ENCODE data around the gene FXR1.

The FXR1 gene

DNA sequence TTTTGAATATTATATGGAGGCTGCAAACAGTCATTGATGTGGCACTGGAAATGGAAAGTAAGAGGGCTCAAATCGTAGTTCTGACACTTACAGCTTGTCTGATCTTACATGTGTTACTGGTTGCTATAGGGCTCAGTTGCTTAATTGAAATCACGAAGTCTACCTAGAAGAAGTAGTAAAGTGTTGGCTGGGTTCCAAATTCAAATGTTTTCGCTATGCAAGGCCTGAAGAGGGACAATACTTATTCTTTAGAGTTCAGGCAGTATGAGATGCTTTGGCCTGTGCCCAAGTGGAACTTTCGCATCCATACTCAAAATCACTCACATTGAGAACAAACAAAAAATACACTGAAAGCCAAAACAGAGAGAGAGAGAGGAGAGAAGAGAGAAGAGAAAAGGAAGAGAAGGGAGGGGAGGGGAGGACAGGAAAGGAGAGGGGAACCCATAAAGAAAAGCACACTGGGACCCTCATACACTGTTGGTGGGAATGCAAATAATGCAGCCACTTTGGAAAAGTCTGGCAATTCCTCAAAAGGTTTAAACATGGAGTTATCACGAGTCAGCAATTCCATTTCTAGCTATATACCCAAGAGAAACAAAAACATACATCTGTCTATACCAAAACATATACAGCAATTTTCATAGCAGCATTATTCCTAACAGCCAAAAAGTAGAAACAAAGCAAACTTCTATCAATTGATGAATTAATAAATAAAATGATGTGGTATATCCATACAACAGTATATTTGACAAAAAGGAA is 2.9 kb upstream of the FXR1 start:
- H3K9me3 ChIP-seq (ENCODE audit: control insufficient read depth, insufficient read depth, low read depth, low read length), result peaks cover 7% of the 10 kb centered on the region; the same call in 1 of the 2 replicates
- peaks cover 11% of the 10 kb centered on the region; the same call in 1 of the 2 replicates for H3K4me1 ChIP-seq (ENCODE audit: control insufficient read depth, insufficient read depth, low read length)
- H3K27ac ChIP-seq (ENCODE audit: low read depth, low read length), result no peak overlapping the region
- H3K4me3 ChIP-seq (ENCODE audit: low read depth, low read length), result no peak overlapping the region
- no peak overlapping the region for H3K9ac ChIP-seq (ENCODE audit: low read length)
- H3K36me3 ChIP-seq (ENCODE audit: control insufficient read depth, insufficient read depth, low read length), result peaks cover under 1% of the 10 kb centered on the region
- no peaks in the 10 kb centered on the region for H3K27me3 ChIP-seq (ENCODE audit: control insufficient read depth, insufficient read depth, low read length)

DNA sequence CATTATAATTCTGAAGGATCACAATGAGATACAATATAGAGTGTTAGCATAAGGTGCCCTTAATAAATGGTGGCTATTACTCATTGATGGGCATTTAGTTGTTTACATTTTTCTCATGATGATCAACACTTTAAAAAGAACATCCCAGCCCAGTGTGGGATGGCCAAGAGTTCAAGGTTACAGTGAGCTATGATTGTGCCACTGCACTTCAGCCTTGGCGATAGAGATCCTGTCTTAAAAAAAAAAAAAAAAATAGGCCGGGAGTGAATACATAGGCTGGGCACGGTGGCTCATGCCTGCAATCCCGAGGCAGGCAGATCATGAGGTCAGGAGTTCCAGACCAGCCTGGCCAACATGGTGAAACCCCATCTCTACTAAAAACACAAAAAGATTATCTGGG is 1.6 kb upstream of the FXR1 start:
- Histone ChIP-seq H3K4me3 (ENCODE audit: low read depth, low read length) (no peak overlapping the region), H3K9ac (ENCODE audit: low read length) (no peak overlapping the region), H3K9me3 (ENCODE audit: control insufficient read depth, insufficient read depth, low read depth, low read length) (peaks cover 2% of the 10 kb centered on the region; the same call in 1 of the 2 replicates), H3K27ac (ENCODE audit: low read depth, low read length) (no peak overlapping the region), H3K36me3 (ENCODE audit: control insufficient read depth, insufficient read depth, low read length) (peaks cover 13% of the 10 kb centered on the region), H3K4me1 (ENCODE audit: control insufficient read depth, insufficient read depth, low read length) (peaks cover 16% of the 10 kb centered on the region; the same call in 1 of the 2 replicates), H3K27me3 (ENCODE audit: control insufficient read depth, insufficient read depth, low read length) (no peaks in the 10 kb centered on the region)

DNA sequence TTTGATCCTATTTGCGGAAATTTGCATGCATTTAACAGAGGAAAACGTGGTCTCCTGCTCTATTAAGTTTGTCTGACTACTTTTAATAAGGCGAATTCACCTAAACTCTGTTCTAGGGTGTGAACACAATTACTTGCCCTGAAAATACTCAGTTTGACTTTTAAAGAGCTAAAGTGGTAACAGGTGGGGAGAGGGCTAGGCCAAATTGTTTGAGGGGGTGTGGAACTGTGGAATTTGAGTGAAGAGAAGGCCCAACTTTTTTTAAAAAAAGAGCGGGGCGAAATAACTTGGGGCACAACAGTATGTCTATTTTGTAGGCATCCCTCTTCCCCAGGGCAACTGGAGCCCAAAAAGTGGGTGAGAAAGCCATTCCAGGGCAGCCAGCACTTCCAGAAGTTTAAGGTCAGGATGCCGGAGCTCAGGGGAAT is 580 bp upstream of the FXR1 start:
- Histone ChIP-seq H3K9ac (ENCODE audit: low read length) (peak overlapping the region; percentile 99), H3K4me1 (ENCODE audit: control insufficient read depth, insufficient read depth, low read length) (peaks cover 16% of the 10 kb centered on the region; the same call in 1 of the 2 replicates), H3K36me3 (ENCODE audit: control insufficient read depth, insufficient read depth, low read length) (peaks cover 24% of the 10 kb centered on the region), H3K27me3 (ENCODE audit: control insufficient read depth, insufficient read depth, low read length) (no peaks in the 10 kb centered on the region), H3K27ac (ENCODE audit: low read depth, low read length) (peak overlapping the region; percentile 75; the same call in 1 of the 2 replicates), H3K4me3 (ENCODE audit: low read depth, low read length) (peak overlapping the region; percentile 100), H3K9me3 (ENCODE audit: control insufficient read depth, insufficient read depth, low read depth, low read length) (no peaks in the 10 kb centered on the region)

DNA sequence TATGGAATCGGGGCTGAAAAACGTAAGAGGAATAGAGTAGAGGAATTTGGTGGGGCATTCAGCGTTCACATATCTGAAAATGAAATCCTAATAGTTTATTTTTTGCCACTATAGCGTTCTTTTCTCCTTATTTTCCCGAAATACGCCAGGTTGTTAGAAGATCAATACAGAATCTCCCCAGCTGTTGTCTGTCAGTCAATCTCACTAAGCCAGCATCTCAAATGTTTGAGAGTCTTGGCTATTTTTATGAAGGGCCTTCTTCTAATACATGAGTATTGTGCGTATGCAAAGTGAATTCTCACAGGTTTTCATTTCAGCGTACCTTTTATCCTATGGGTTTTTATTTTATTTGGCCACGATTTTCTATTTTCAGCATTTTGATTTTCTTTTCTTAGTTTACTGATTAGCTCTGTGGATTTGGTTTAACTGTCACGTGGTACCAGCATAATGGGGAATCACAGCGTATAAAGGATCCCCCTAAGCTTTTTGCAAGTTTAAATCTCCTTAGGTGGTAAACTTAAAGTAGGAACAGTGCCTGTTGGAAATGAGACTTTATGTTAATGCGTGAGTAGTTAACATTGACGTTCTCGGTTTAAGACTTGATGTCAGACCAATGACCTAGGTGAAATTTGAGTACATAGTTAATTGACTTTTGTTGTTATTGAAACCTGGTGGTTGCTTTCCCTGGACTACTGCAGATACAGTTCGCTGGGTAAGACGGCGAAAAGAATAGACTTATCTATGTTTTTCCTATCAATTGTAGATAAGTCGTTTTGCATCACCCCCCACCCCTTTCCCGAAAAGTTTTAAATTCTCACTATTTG is 1.3 kb downstream of the FXR1 start:
- Histone ChIP-seq H3K9me3 (ENCODE audit: control insufficient read depth, insufficient read depth, low read depth, low read length) (no peaks in the 10 kb centered on the region), H3K4me3 (ENCODE audit: low read depth, low read length) (peak overlapping the region; percentile 100), H3K27ac (ENCODE audit: low read depth, low read length) (peak overlapping the region; percentile 98), H3K27me3 (ENCODE audit: control insufficient read depth, insufficient read depth, low read length) (no peaks in the 10 kb centered on the region), H3K4me1 (ENCODE audit: control insufficient read depth, insufficient read depth, low read length) (peaks cover 16% of the 10 kb centered on the region; the same call in 1 of the 2 replicates), H3K9ac (ENCODE audit: low read length) (peak overlapping the region; percentile 99), H3K36me3 (ENCODE audit: control insufficient read depth, insufficient read depth, low read length) (peaks cover 35% of the 10 kb centered on the region)

DNA sequence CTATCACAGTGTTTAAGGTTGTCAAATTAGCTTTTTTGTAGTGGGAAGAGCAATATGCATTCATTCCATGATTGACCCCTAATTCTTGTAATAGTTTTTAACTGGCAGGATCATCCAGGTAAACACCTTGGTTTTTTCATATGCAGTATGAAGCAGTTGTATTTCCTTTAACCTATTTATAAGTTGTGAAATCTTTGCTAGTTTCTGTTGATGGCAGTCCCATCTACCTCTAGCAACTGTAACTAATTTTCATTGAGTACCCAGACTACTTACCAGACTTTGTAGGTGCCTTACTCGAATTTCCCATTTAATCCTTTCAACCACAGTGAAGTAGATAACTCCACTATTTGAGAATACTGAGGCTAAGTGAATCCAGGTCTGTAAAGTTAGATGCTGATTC is 6.1 kb downstream of the FXR1 start:
- Histone ChIP-seq H3K27ac (ENCODE audit: low read depth, low read length) (no peak overlapping the region), H3K9ac (ENCODE audit: low read length) (no peak overlapping the region), H3K4me1 (ENCODE audit: control insufficient read depth, insufficient read depth, low read length) (peaks cover 15% of the 10 kb centered on the region)

DNA sequence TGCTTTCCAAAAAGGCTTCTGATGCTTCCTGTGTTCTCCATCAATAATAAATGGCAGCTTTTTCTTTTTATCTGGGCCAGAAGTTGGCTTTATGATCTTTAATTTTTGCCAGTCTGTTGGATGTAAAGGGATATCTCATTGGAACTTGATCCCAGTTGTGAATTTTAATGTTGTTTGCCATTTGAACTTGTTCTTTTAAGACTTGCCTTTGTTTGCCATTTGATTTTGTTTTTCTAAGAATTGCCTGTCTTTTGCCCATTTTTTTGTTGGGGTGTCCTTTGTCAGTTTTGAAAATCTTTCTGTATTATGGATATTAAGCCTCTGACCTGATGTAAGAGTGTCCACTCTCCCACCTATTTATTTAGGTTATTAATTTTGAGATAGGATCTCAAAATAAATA is 9.8 kb downstream of the FXR1 start:
- H3K9me3 ChIP-seq (ENCODE audit: control insufficient read depth, insufficient read depth, low read depth, low read length), result peaks cover 3% of the 10 kb centered on the region; the same call in 1 of the 2 replicates
- peaks cover 27% of the 10 kb centered on the region for H3K36me3 ChIP-seq (ENCODE audit: control insufficient read depth, insufficient read depth, low read length)
- H3K9ac ChIP-seq (ENCODE audit: low read length), result no peak overlapping the region
- H3K27ac ChIP-seq (ENCODE audit: low read depth, low read length), result no peak overlapping the region
- H3K4me3 ChIP-seq (ENCODE audit: low read depth, low read length), result no peak overlapping the region
- peaks cover 4% of the 10 kb centered on the region for H3K4me1 ChIP-seq (ENCODE audit: control insufficient read depth, insufficient read depth, low read length)
- H3K27me3 ChIP-seq (ENCODE audit: control insufficient read depth, insufficient read depth, low read length), result no peaks in the 10 kb centered on the region

More for the DNA sequence above, 6.1 kb downstream of the FXR1 start:
- no peaks in the 10 kb centered on the region for H3K27me3 ChIP-seq (ENCODE audit: control insufficient read depth, insufficient read depth, low read length)
- peaks cover 50% of the 10 kb centered on the region for H3K36me3 ChIP-seq (ENCODE audit: control insufficient read depth, insufficient read depth, low read length)
- H3K9me3 ChIP-seq (ENCODE audit: control insufficient read depth, insufficient read depth, low read depth, low read length), result no peaks in the 10 kb centered on the region
- no peak overlapping the region for H3K4me3 ChIP-seq (ENCODE audit: low read depth, low read length)

DNA sequence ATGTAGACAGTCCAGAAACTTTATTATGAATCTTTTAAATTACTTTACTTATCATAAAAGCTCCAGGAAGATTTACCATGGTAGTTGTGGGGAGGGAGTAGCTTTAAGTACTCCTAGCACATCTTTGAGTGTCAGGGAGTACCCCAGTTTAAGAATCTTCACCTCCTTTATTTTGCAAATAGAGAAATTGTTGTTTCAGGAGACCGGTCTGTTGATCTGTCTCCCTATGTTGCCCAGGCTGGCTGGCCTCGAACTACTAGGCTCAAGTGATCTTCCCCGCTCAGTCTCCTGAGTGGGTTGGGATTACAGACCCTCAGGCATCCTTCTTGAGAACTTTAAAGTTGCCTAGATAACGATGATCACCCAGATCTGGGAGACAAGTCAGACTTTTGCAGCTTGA is 11.1 kb downstream of the FXR1 start:
- H3K36me3 ChIP-seq (ENCODE audit: control insufficient read depth, insufficient read depth, low read length), result peaks cover 23% of the 10 kb centered on the region

DNA sequence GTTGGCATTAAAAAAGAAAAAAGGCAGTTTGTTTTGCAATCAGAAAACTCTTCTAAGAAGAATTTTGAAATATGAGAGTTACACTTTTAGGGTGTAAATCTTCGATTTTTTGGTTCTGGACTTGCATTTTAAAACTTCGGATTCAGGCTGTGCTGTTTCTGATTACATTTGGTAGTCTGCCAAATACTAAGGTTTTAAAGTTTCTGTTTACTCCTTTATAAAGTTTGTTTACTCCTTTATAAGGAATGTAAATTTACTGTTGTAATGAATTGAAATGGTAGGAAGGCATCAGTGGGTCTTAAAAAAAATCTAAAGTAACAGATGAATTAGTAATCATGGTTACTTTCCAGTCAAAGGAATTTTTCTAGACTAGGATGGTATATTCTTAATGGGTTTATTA is 14.1 kb downstream of the FXR1 start:
- no peak overlapping the region for H3K4me3 ChIP-seq (ENCODE audit: low read depth, low read length)
- no peaks in the 10 kb centered on the region for H3K27me3 ChIP-seq (ENCODE audit: control insufficient read depth, insufficient read depth, low read length)
- H3K4me1 ChIP-seq (ENCODE audit: control insufficient read depth, insufficient read depth, low read length), result peaks cover 4% of the 10 kb centered on the region
- H3K9ac ChIP-seq (ENCODE audit: low read length), result no peak overlapping the region
- H3K9me3 ChIP-seq (ENCODE audit: control insufficient read depth, insufficient read depth, low read depth, low read length), result peaks cover 3% of the 10 kb centered on the region; the same call in 1 of the 2 replicates
- no peak overlapping the region for H3K27ac ChIP-seq (ENCODE audit: low read depth, low read length)
- peaks cover 17% of the 10 kb centered on the region for H3K36me3 ChIP-seq (ENCODE audit: control insufficient read depth, insufficient read depth, low read length)

More for the DNA sequence above, 11.1 kb downstream of the FXR1 start:
- peaks cover 3% of the 10 kb centered on the region; the same call in 1 of the 2 replicates for H3K9me3 ChIP-seq (ENCODE audit: control insufficient read depth, insufficient read depth, low read depth, low read length)
- no peak overlapping the region for H3K4me3 ChIP-seq (ENCODE audit: low read depth, low read length)
- peaks cover 4% of the 10 kb centered on the region for H3K4me1 ChIP-seq (ENCODE audit: control insufficient read depth, insufficient read depth, low read length)
- H3K27me3 ChIP-seq (ENCODE audit: control insufficient read depth, insufficient read depth, low read length), result no peaks in the 10 kb centered on the region
- H3K9ac ChIP-seq (ENCODE audit: low read length), result no peak overlapping the region
- H3K27ac ChIP-seq (ENCODE audit: low read depth, low read length), result no peak overlapping the region

DNA sequence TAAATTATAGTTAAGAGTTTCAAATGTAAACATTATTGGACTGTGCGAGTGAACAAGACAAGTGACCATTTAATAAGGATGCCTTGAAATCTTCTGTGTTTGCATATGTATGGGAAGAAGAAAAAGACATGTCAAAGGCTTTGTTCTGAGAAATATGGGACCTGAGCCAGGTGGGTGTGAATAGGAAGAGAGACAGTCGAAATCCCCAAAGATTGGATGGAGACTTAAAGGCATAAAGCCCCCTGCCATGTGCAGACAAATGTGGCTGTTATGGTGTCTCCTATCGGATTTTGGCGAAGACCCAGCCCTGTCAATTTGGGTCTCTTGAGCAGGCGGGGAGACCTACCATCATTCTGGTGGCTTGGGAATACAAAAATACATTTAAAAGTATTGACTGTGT is 16.9 kb downstream of the FXR1 start:
- Histone ChIP-seq H3K9ac (ENCODE audit: low read length) (no peak overlapping the region), H3K4me3 (ENCODE audit: low read depth, low read length) (no peak overlapping the region), H3K9me3 (ENCODE audit: control insufficient read depth, insufficient read depth, low read depth, low read length) (peaks cover 3% of the 10 kb centered on the region; the same call in 1 of the 2 replicates), H3K4me1 (ENCODE audit: control insufficient read depth, insufficient read depth, low read length) (no peaks in the 10 kb centered on the region; the same call in 1 of the 2 replicates), H3K27ac (ENCODE audit: low read depth, low read length) (no peak overlapping the region), H3K27me3 (ENCODE audit: control insufficient read depth, insufficient read depth, low read length) (no peaks in the 10 kb centered on the region), H3K36me3 (ENCODE audit: control insufficient read depth, insufficient read depth, low read length) (peaks cover 23% of the 10 kb centered on the region)

DNA sequence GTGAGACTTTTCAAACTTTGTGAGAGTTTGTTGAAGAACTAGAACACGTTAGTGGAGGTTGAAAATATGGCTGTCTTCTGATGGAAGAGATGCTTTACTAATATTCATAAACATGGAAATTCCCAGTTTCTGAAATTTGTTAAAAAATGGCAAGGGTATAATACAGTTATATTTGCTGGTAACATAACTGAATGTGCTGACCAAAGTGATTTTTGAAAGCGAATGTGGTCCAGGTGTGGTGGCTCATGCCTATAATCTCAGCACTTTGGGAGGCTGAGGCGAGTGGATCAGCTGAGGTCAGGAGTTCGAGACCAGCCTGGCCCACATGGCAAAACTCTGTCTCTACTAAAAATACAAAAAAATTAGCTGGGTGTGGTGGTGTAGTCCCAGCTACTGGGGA is 18.1 kb downstream of the FXR1 start:
- Histone ChIP-seq H3K4me3 (ENCODE audit: low read depth, low read length) (no peak overlapping the region), H3K4me1 (ENCODE audit: control insufficient read depth, insufficient read depth, low read length) (no peaks in the 10 kb centered on the region; the same call in 1 of the 2 replicates), H3K36me3 (ENCODE audit: control insufficient read depth, insufficient read depth, low read length) (peaks cover 33% of the 10 kb centered on the region), H3K9me3 (ENCODE audit: control insufficient read depth, insufficient read depth, low read depth, low read length) (peaks cover 3% of the 10 kb centered on the region; the same call in 1 of the 2 replicates), H3K27me3 (ENCODE audit: control insufficient read depth, insufficient read depth, low read length) (no peaks in the 10 kb centered on the region), H3K9ac (ENCODE audit: low read length) (no peak overlapping the region), H3K27ac (ENCODE audit: low read depth, low read length) (no peak overlapping the region)

DNA sequence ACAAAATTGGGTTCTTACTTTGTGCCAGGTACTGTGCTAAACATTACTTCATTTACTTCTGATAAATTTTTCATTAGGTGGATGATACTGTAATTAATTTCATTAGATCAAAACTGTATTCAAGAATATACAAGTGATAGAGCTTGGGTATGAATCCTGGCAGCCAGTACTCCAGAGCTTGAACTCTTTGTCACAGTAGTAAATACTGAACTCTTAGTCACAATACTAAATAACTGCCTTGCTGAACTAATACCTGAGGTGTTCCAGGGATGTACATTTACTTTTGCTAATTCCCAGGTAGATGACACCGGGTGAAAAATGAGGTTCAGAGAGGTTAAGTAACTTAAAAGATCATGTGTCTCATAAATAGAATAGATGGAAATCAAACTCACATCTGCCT is 20.3 kb downstream of the FXR1 start:
- Histone ChIP-seq H3K27me3 (ENCODE audit: control insufficient read depth, insufficient read depth, low read length) (no peaks in the 10 kb centered on the region), H3K4me3 (ENCODE audit: low read depth, low read length) (no peak overlapping the region), H3K9me3 (ENCODE audit: control insufficient read depth, insufficient read depth, low read depth, low read length) (no peaks in the 10 kb centered on the region), H3K9ac (ENCODE audit: low read length) (no peak overlapping the region), H3K27ac (ENCODE audit: low read depth, low read length) (no peak overlapping the region), H3K4me1 (ENCODE audit: control insufficient read depth, insufficient read depth, low read length) (no peaks in the 10 kb centered on the region), H3K36me3 (ENCODE audit: control insufficient read depth, insufficient read depth, low read length) (peaks cover 49% of the 10 kb centered on the region)

Measured in HUES6 (cell line).